ENCODE data around the gene DENND1A.

Gene DENND1A

DNA sequence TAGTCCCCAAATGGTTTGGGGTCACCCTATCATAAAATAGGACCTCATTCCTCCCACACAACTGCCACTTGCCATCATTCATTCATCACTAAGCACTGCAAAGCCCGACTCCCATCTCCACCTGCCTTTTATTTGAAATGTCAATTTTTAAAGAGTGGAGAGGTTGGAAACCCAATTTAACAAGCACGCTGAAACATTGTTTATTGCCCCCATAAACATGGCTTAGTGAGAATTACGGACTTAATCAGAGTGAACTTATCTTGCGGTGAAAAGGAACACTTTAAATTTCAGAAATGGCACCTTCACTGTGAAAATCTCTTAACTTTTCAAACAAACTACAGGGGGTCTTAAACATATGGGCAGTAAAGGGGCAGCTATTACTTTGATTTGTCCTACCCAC is 332.9 kb downstream of the DENND1A start:
- Histone ChIP-seq H3K4me1 (ENCODE audit: control insufficient read depth, insufficient read depth, low read length) (peaks cover 8% of the 10 kb centered on the region; the same call in 1 of the 2 replicates), H3K27me3 (ENCODE audit: control insufficient read depth, insufficient read depth, low read length) (no peaks in the 10 kb centered on the region), H3K4me3 (ENCODE audit: low read depth, low read length) (no peak overlapping the region), H3K36me3 (ENCODE audit: control insufficient read depth, insufficient read depth, low read length) (no peaks in the 10 kb centered on the region), H3K9me3 (ENCODE audit: control insufficient read depth, insufficient read depth, low read length) (no peaks in the 10 kb centered on the region), H3K9ac (ENCODE audit: low read depth, low read length) (no peak overlapping the region), H3K27ac (ENCODE audit: low read depth, low read length) (no peak overlapping the region)

DNA sequence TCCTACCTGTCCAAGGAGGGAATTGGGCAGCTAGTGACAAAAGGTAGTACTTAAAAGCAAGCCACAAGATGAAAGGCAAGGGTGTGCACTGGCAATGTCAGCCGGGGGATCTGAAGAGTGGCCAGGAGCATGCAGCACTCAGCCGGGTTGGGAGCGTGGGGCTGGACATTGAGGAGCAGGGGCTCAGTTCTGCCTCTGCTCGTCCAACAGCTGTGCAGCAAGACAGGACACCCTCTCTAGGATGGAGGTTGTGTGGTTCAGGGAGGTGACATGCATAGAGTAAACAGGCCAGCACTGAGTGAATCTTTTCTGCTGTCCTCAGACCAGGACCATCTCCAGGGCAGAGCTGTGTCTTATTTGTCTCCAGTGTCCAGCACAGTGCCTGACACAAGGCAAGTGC is 338.6 kb downstream of the DENND1A start:
- Histone ChIP-seq H3K4me3 (ENCODE audit: low read depth, low read length) (no peak overlapping the region), H3K9ac (ENCODE audit: low read depth, low read length) (no peak overlapping the region), H3K4me1 (ENCODE audit: control insufficient read depth, insufficient read depth, low read length) (peaks cover 19% of the 10 kb centered on the region), H3K36me3 (ENCODE audit: control insufficient read depth, insufficient read depth, low read length) (no peaks in the 10 kb centered on the region), H3K9me3 (ENCODE audit: control insufficient read depth, insufficient read depth, low read length) (no peaks in the 10 kb centered on the region), H3K27ac (ENCODE audit: low read depth, low read length) (no peak overlapping the region), H3K27me3 (ENCODE audit: control insufficient read depth, insufficient read depth, low read length) (no peaks in the 10 kb centered on the region)

DNA sequence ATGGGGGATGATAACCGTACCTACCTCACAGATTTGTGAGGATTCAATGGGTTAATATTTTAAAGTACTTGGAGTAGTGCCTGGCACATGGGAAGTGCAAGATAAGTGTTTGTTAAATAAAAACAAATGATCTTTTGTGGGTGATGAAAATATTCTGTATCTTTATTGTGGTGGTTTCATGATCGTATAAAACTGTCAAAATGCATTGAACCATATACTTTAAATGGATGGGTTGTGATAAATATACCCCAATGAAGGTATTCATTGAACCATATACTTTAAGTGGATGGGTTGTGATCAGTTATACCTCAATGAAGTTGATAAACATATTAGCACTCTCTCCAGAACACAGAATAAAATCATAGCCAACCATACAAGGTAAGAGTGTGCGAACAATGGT is 339.4 kb downstream of the DENND1A start:
- no peak overlapping the region for H3K27ac ChIP-seq (ENCODE audit: low read depth, low read length)
- H3K36me3 ChIP-seq (ENCODE audit: control insufficient read depth, insufficient read depth, low read length), result no peaks in the 10 kb centered on the region
- peaks cover 19% of the 10 kb centered on the region for H3K4me1 ChIP-seq (ENCODE audit: control insufficient read depth, insufficient read depth, low read length)
- H3K27me3 ChIP-seq (ENCODE audit: control insufficient read depth, insufficient read depth, low read length), result no peaks in the 10 kb centered on the region
- H3K9me3 ChIP-seq (ENCODE audit: control insufficient read depth, insufficient read depth, low read length), result no peaks in the 10 kb centered on the region
- no peak overlapping the region for H3K9ac ChIP-seq (ENCODE audit: low read depth, low read length)
- no peak overlapping the region for H3K4me3 ChIP-seq (ENCODE audit: low read depth, low read length)

DNA sequence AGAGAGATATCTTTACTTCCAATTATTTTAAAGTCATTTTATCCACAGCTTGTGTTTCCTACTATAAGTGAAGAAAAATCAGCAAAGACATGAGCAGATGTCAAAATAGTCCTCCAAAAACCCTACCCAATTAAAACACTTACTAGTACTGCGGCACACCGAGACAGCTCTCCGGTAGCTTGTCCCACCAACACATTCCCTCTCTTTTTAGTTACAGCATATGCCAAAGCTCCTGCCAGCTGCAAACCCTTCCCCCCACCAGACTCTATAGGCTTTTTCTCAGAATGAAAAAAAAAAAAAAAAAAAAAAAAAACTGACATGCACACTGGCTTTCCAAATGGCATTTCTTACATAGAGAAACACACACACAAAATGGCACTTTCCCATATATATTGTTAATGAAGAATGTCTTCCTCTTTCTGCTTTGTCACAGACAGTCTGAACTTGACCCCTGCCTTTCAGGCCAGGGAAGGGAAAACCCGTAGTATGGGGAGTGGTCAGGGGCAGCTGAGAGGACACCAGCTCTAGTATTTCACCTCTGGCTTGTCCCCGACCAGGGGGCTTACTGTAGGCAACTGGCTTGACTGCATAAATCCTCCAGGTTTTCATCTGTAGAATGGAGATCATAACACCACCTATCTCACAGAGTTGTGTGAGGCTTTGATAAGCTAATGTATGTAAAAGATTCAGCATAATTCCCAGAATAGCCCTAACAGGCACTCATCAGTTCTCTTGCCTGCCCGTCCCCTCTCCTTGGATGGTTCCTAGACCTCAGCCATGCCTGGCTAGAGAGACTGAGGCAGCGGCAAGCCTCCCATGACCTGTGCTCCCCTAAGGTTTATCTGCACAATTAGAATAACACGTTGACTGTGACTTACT is 340.3 kb downstream of the DENND1A start:
- Histone ChIP-seq H3K9me3 (ENCODE audit: control insufficient read depth, insufficient read depth, low read length) (no peaks in the 10 kb centered on the region), H3K27me3 (ENCODE audit: control insufficient read depth, insufficient read depth, low read length) (no peaks in the 10 kb centered on the region), H3K9ac (ENCODE audit: low read depth, low read length) (no peak overlapping the region), H3K27ac (ENCODE audit: low read depth, low read length) (no peak overlapping the region), H3K4me3 (ENCODE audit: low read depth, low read length) (no peak overlapping the region), H3K36me3 (ENCODE audit: control insufficient read depth, insufficient read depth, low read length) (no peaks in the 10 kb centered on the region), H3K4me1 (ENCODE audit: control insufficient read depth, insufficient read depth, low read length) (peaks cover 15% of the 10 kb centered on the region)

DNA sequence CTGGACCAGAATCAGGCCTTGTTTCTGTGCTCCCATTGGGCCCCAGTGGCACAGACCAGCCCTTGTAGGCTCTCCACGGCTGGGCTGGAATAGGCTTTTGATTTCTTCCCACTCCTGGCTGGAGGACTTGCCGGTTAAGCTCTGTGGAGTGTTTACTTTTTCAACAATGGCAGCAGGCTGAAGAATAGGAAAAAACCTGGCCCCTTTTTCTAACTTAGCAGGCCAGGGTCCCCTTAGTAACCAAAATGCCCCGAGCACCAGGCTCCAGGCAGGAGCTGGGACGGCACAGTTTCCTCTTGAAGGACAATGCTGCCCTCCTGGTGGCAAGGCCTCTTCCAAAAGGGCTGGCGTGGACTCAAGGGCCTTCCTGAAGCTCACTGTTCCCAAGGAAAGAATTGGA is 343.7 kb downstream of the DENND1A start:
- Histone ChIP-seq H3K9ac (ENCODE audit: low read depth, low read length) (no peak overlapping the region), H3K27ac (ENCODE audit: low read depth, low read length) (no peak overlapping the region), H3K4me1 (ENCODE audit: control insufficient read depth, insufficient read depth, low read length) (peaks cover 14% of the 10 kb centered on the region), H3K27me3 (ENCODE audit: control insufficient read depth, insufficient read depth, low read length) (no peaks in the 10 kb centered on the region), H3K36me3 (ENCODE audit: control insufficient read depth, insufficient read depth, low read length) (no peaks in the 10 kb centered on the region), H3K4me3 (ENCODE audit: low read depth, low read length) (no peak overlapping the region), H3K9me3 (ENCODE audit: control insufficient read depth, insufficient read depth, low read length) (no peaks in the 10 kb centered on the region)

DNA sequence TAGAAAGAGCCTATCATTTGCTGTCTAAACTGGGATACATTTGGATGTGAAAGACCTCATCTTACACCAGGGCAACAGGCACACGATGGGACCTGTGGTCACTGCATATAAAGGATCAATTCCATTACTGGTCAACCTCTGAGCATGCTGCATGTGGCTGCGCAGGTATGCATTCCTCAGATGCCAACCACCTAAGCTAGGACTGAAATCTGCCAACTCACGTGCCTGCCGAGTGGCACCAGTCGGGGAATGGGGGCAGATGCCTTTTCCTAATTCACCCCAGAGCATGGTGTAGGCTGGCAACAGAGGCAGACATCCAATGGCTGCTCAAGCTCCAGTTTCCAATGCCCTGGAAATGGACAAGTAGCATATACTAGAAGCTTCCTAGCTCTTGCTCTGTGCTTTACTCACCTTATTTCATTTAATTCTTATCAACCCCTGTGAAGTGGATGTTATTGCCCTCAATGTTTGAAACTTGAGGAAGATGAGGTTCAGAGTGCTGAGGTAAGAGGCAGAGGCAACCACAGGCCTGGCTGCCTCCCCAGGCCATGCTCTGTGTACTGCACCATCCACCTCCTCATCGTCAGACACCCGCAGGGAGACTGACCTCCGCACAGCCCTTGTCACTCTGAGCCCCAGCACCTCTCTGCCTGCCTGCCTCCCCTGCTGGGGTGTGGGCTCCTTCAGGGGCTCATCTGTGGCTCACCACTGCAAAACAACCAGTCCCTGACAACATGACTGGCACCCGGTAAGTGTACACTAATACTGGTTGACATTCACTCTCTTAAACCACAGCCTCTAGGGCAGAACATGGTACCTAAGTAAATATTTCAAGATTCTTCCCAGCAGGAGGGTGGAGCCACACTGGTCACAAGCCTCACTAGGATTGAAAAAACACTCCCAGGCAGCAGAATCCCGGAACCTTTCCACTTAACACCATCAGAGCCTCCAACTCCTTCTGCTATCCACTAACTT is 345.4 kb downstream of the DENND1A start:
- Histone ChIP-seq H3K27ac (ENCODE audit: low read depth, low read length) (no peak overlapping the region), H3K9me3 (ENCODE audit: control insufficient read depth, insufficient read depth, low read length) (no peaks in the 10 kb centered on the region), H3K27me3 (ENCODE audit: control insufficient read depth, insufficient read depth, low read length) (no peaks in the 10 kb centered on the region), H3K4me1 (ENCODE audit: control insufficient read depth, insufficient read depth, low read length) (peaks cover 5% of the 10 kb centered on the region), H3K9ac (ENCODE audit: low read depth, low read length) (no peak overlapping the region), H3K36me3 (ENCODE audit: control insufficient read depth, insufficient read depth, low read length) (no peaks in the 10 kb centered on the region), H3K4me3 (ENCODE audit: low read depth, low read length) (no peak overlapping the region)

DNA sequence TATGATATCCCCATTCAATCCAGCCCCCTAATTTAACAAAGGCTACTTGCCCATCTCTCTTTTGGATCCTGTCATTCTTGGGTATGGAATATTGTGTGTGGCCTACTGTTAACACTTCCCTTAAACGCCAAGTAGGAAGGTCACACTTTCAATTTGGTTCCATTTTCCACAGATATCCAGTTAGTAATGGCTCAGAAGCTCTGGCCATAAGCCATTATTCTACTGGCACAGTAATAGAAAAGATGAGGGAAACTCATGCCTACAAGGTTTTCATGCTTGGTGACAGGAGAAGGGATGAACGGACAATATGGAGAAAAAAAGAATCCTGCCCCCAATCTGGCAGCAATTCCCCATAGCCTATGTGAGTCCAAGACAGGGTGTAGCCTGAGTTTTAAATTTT is 346.3 kb downstream of the DENND1A start:
- H3K4me3 ChIP-seq (ENCODE audit: low read depth, low read length), result no peak overlapping the region
- H3K36me3 ChIP-seq (ENCODE audit: control insufficient read depth, insufficient read depth, low read length), result no peaks in the 10 kb centered on the region
- H3K27me3 ChIP-seq (ENCODE audit: control insufficient read depth, insufficient read depth, low read length), result no peaks in the 10 kb centered on the region
- H3K4me1 ChIP-seq (ENCODE audit: control insufficient read depth, insufficient read depth, low read length), result no peaks in the 10 kb centered on the region
- no peak overlapping the region for H3K9ac ChIP-seq (ENCODE audit: low read depth, low read length)
- H3K27ac ChIP-seq (ENCODE audit: low read depth, low read length), result no peak overlapping the region
- no peaks in the 10 kb centered on the region for H3K9me3 ChIP-seq (ENCODE audit: control insufficient read depth, insufficient read depth, low read length)

DNA sequence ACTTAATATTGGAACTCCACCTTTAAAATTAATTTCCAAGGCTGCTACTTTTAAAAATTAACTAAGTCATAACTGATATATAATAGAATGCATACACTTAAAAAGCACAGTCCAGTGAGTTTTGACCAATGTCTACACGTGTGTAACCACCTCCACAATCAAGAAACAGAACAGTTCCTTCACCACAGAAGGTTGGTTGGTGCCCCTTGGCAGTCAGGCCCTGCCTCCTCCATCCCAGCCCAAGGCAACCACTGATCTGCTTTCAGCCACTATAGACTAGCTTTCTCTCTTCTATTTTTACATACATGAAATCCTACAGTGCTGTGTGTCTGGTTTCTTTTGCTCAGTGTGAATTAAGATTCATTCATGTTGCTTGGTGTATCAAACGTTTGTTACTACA is 358.7 kb downstream of the DENND1A start:
- Histone ChIP-seq H3K4me1 (ENCODE audit: control insufficient read depth, insufficient read depth, low read length) (no peaks in the 10 kb centered on the region), H3K9me3 (ENCODE audit: control insufficient read depth, insufficient read depth, low read length) (0 out of 2 replicates have a peak, but pooled peaks cover 2% of the 10 kb centered on the region), H3K4me3 (ENCODE audit: low read depth, low read length) (no peak overlapping the region), H3K27ac (ENCODE audit: low read depth, low read length) (no peak overlapping the region), H3K9ac (ENCODE audit: low read depth, low read length) (no peak overlapping the region), H3K36me3 (ENCODE audit: control insufficient read depth, insufficient read depth, low read length) (no peaks in the 10 kb centered on the region), H3K27me3 (ENCODE audit: control insufficient read depth, insufficient read depth, low read length) (no peaks in the 10 kb centered on the region)

DNA sequence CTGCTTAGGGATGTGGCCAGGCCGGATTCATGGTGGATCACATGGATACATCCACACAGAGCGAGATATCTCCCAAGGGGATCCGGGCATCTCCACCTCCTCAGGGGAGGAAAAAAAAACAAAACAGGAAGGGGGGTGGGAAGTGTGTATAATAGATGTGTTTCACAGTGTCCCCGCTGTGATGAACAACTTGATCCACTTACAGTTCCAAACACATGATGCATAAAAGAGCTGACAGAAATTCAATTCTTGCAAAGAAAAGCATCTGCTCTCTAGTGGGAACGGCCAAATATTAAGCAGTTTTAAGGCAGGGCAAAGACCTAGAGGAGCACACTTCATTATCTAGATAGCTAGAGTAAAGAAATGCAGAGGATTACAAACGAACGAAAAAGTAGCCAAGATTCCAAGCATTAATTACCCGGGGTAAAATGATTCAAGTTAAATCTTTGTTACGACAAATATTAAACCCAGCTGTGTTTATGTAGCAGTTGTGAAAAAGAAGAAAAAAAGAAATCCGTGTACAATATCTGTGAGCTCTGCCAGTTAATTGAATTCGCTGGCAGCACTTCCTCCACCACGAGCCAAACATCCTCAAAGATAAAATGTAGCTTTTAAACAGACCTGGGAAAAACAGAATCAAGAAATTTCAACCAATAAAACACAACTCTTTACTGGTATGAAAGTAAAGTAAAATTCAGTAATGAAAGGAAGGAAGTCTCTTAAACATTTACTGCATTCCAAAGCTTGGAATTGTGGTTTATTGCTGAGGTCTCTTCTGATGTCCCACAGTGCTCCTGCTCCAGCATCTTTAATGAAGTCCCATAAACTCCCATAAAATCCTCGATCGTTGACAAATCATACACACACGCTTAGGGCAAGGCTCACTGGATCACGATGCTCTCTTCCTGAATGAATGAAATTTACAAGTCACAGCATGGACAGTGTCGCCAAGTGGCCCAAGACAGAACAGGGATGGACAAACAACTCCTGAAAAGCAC is 360.9 kb downstream of the DENND1A start:
- no peaks in the 10 kb centered on the region for H3K4me1 ChIP-seq (ENCODE audit: control insufficient read depth, insufficient read depth, low read length)
- H3K27me3 ChIP-seq (ENCODE audit: control insufficient read depth, insufficient read depth, low read length), result no peaks in the 10 kb centered on the region
- no peaks in the 10 kb centered on the region for H3K36me3 ChIP-seq (ENCODE audit: control insufficient read depth, insufficient read depth, low read length)
- no peaks in the 10 kb centered on the region for H3K9me3 ChIP-seq (ENCODE audit: control insufficient read depth, insufficient read depth, low read length)
- H3K27ac ChIP-seq (ENCODE audit: low read depth, low read length), result no peak overlapping the region
- H3K9ac ChIP-seq (ENCODE audit: low read depth, low read length), result no peak overlapping the region
- H3K4me3 ChIP-seq (ENCODE audit: low read depth, low read length), result no peak overlapping the region

DNA sequence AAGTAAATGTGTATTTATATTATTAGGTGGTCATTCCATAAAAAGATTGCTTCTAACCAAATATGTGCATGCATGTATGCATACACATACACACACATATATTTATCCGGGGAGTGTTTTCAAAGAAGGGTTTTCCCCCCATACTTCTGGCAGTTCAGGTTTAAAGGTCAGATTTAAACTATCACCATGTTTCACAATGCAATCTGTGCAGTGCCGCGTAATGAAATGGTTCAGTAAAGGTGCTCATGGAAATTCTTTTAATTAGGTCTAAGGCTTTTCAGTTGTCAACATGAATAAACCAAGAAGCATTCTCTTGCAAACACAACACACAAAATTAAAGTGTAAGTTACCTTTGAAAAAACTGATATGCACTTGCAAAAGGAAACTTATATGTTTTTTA is 362.9 kb downstream of the DENND1A start:
- no peaks in the 10 kb centered on the region for H3K4me1 ChIP-seq (ENCODE audit: control insufficient read depth, insufficient read depth, low read length)
- no peak overlapping the region for H3K4me3 ChIP-seq (ENCODE audit: low read depth, low read length)
- no peaks in the 10 kb centered on the region for H3K27me3 ChIP-seq (ENCODE audit: control insufficient read depth, insufficient read depth, low read length)
- no peaks in the 10 kb centered on the region for H3K9me3 ChIP-seq (ENCODE audit: control insufficient read depth, insufficient read depth, low read length)
- H3K27ac ChIP-seq (ENCODE audit: low read depth, low read length), result no peak overlapping the region
- no peaks in the 10 kb centered on the region for H3K36me3 ChIP-seq (ENCODE audit: control insufficient read depth, insufficient read depth, low read length)
- no peak overlapping the region for H3K9ac ChIP-seq (ENCODE audit: low read depth, low read length)

All from HUES48 (cell line).